IMR-90 (cell line): Measurements from ENCODE around the gene GPC6. TPM values are rescaled to one million over a fixed set of nuclear protein-coding genes. Genes with fewer than 3 reads are reported as not detected.

Experiments
- ATAC-seq: fragments of 200-7000 bp; cut with Tn5 transposase; 2 replicates; pipeline ENCODE4 v1.9.1; 2020; ENCODE audit warnings: low read depth, mild to moderate bottlenecking, moderate library complexity
- BruUV-seq: library from RNA; stranded (reverse); fragments of 400-500 nt; replicated peaks from 2 replicates; lab custom pipeline; 2021; lab: Mats Ljungman, UMichigan
- CTCF ChIA-PET: fragments of 300-600 bp; formaldehyde crosslinking; extraction: SDS; loops from one replicate; lab custom pipeline; 2021; ENCODE audit warnings: antibody characterized with exemption; lab: Yijun Ruan, JAX
- POLR2A ChIA-PET: fragments of 300-600 bp; sonication (Branson Sonifier 250); formaldehyde crosslinking; loops from one replicate; lab custom pipeline; 2022; ENCODE audit warnings: antibody characterized with exemption; ENCODE audit not compliant: unreplicated experiment; lab: Charles Lee
- DNase-seq: peaks from one replicate; pipeline ENCODE4 v3.0.0; 2013
- H2AFZ ChIP-seq: replicated peaks from 2 replicates; pipeline ENCODE3; 2013; ENCODE audit warnings: low read length, mild to moderate bottlenecking; ENCODE audit not compliant: poor library complexity
- H2AK5ac ChIP-seq: 2 replicates; pipeline ENCODE4 v1.6.1; 2013; ENCODE audit warnings: low read depth, low read length, inconsistent platforms
- H2AK9ac ChIP-seq: replicated peaks from 2 replicates; pipeline ENCODE3; 2013; ENCODE audit warnings: mild to moderate bottlenecking, low read depth, low read length, moderate library complexity; ENCODE audit not compliant: poor library complexity
- H2BK120ac ChIP-seq: 2 replicates; pipeline ENCODE4 v1.6.1; 2013; ENCODE audit warnings: low read depth, low read length, inconsistent platforms
- H2BK15ac ChIP-seq: 3 replicates; pipeline ENCODE4 v1.6.1; 2013; ENCODE audit warnings: low read depth, low read length, inconsistent platforms
- H2BK20ac ChIP-seq: 2 replicates; pipeline ENCODE4 v1.6.1; 2013; ENCODE audit warnings: low read depth, mild to moderate bottlenecking, inconsistent platforms, low read length, moderate library complexity
- H2BK5ac ChIP-seq: 2 replicates; pipeline ENCODE4 v1.6.1; 2013; ENCODE audit warnings: mild to moderate bottlenecking, low read depth, low read length, inconsistent platforms; ENCODE audit not compliant: poor library complexity, severe bottlenecking
- H3K14ac ChIP-seq: replicated peaks from 2 replicates; pipeline ENCODE4 v1.6.1; 2013; ENCODE audit warnings: low read depth, low read length, inconsistent platforms
- H3K18ac ChIP-seq: 2 replicates; pipeline ENCODE4 v1.6.1; 2013; ENCODE audit warnings: low read depth, low read length, control low read depth
- H3K23ac ChIP-seq: 2 replicates; pipeline ENCODE4 v1.6.1; 2013; ENCODE audit warnings: low read depth, low read length, inconsistent platforms
- H3K27ac ChIP-seq: 2 replicates; pipeline ENCODE4 v1.5.1; 2013; ENCODE audit warnings: mild to moderate bottlenecking, control low read depth, low read length; ENCODE audit not compliant: insufficient read depth
- H3K27me3 ChIP-seq: 2 replicates; pipeline ENCODE4 v1.6.1; 2013; ENCODE audit warnings: low read length; ENCODE audit not compliant: control insufficient read depth, insufficient read depth
- H3K36me3 ChIP-seq: 2 replicates; pipeline ENCODE4 v1.6.1; 2013; ENCODE audit warnings: low read length, mixed read lengths; ENCODE audit not compliant: control insufficient read depth, insufficient read depth
- H3K4ac ChIP-seq: 2 replicates; pipeline ENCODE4 v1.6.1; 2013; ENCODE audit warnings: low read depth, low read length, inconsistent platforms
- H3K4me1 ChIP-seq: 2 replicates; pipeline ENCODE4 v1.6.1; 2013; ENCODE audit warnings: low read length, mixed read lengths; ENCODE audit not compliant: control insufficient read depth, insufficient read depth
- H3K4me2 ChIP-seq: 2 replicates; pipeline ENCODE4 v1.6.1; 2013; ENCODE audit warnings: low read depth, mild to moderate bottlenecking, control low read depth, low read length, moderate library complexity
- H3K4me3 ChIP-seq: 2 replicates; pipeline ENCODE4 v1.5.1; 2013; ENCODE audit warnings: low read depth, mild to moderate bottlenecking, control low read depth, low read length, moderate library complexity; ENCODE audit not compliant: insufficient read depth
- H3K56ac ChIP-seq: 2 replicates; pipeline ENCODE4 v1.6.1; 2013; ENCODE audit warnings: low read length, inconsistent platforms; ENCODE audit not compliant: insufficient read depth; ENCODE audit errors: extremely low read depth
- H3K79me1 ChIP-seq, 2 experiments: 2 replicates each; pipeline ENCODE4 v1.6.1; 2013; ENCODE audit warnings: low read length in 2 of 2, inconsistent platforms in 1 of 2, low read depth in 1 of 2
- H3K9ac ChIP-seq: 2 replicates; pipeline ENCODE4 v1.6.1; 2013; ENCODE audit warnings: low read depth, low read length, control low read depth
- H3K9me1 ChIP-seq: 2 replicates; pipeline ENCODE4 v1.6.1; 2013; ENCODE audit warnings: low read length, inconsistent platforms; ENCODE audit not compliant: insufficient read depth
- H3K9me3 ChIP-seq: 2 replicates; pipeline ENCODE4 v1.6.1; 2013; ENCODE audit warnings: low read length; ENCODE audit not compliant: control insufficient read depth, insufficient read depth
- H4K20me1 ChIP-seq: 2 replicates; pipeline ENCODE4 v1.6.1; 2013; ENCODE audit warnings: low read length, inconsistent platforms; ENCODE audit not compliant: insufficient read depth
- H4K5ac ChIP-seq: 2 replicates; pipeline ENCODE4 v1.6.1; 2013; ENCODE audit warnings: mild to moderate bottlenecking, low read depth, low read length, control low read depth
- H4K8ac ChIP-seq, 2 experiments: 2 replicates each; pipeline ENCODE4 v1.6.1; 2013; ENCODE audit warnings: low read depth in 2 of 2, low read length in 2 of 2, control low read depth in 1 of 2, inconsistent platforms in 1 of 2
- H4K91ac ChIP-seq: 2 replicates; pipeline ENCODE4 v1.6.1; 2013; ENCODE audit warnings: low read depth, low read length, inconsistent platforms; ENCODE audit not compliant: insufficient read depth
- BHLHE40 ChIP-seq: fragments of 150-350 bp; IDR thresholded peaks from 2 replicates; pipeline ENCODE4 v1.6.1; 2016; ENCODE audit warnings: mild to moderate bottlenecking, low read depth, low read length
- ELK1 ChIP-seq: fragments of 150-350 bp; IDR thresholded peaks from 2 replicates; pipeline ENCODE4 v1.6.1; 2016; ENCODE audit warnings: low read depth, mild to moderate bottlenecking, low read length, moderate library complexity, borderline replicate concordance
- MAFK ChIP-seq: IDR thresholded peaks from 2 replicates; pipeline ENCODE4 v1.6.1; 2012; ENCODE audit warnings: low read depth, low read length, improper control_type of control experiment
- POLR2A ChIP-seq: IDR thresholded peaks from 2 replicates; pipeline ENCODE4 v1.6.1; 2012; ENCODE audit warnings: mild to moderate bottlenecking, low read depth, low read length
- RAD21 ChIP-seq: IDR thresholded peaks from 2 replicates; pipeline ENCODE4 v1.6.1; 2012; ENCODE audit warnings: low read length, improper control_type of control experiment
- RCOR1 ChIP-seq: IDR thresholded peaks from 2 replicates; pipeline ENCODE4 v1.6.1; 2012; ENCODE audit warnings: mild to moderate bottlenecking, low read length, improper control_type of control experiment; ENCODE audit not compliant: insufficient replicate concordance
- RFX5 ChIP-seq: IDR thresholded peaks from 2 replicates; pipeline ENCODE4 v1.8.0; 2012; ENCODE audit warnings: low read depth, mild to moderate bottlenecking, low read length, moderate library complexity
- dilution Hi-C: fragments of 300-500 bp; cut with HindIII; formaldehyde crosslinking; loops from one replicate; pipeline ENCODE4 v1.14.3; 2018; ENCODE audit warnings: low sequenced_read_pairs; ENCODE audit not compliant: unreplicated experiment
- in situ Hi-C: fragments of 300-500 bp; cut with MboI; formaldehyde crosslinking; loops from 3 replicates; pipeline ENCODE4 v1.14.3; 2019; ENCODE audit warnings: low sequenced_read_pairs, inconsistent platforms, mixed read lengths
- intact Hi-C: fragments of 100-400 bp; cut with micrococcal nuclease; formaldehyde crosslinking; loops from 2 replicates; pipeline ENCODE4 v1.10.0; 2022
- polyA plus RNA-seq, 3 experiments: library from polyadenylated mRNA; depleted of rRNA; stranded (reverse); fragments of >200 nt; gene quantifications; 2 replicates each; pipeline ENCODE4 v1.2.3, GENCODE V29; 2012; ENCODE audit warnings: low replicate concordance in 1 of 3
- total RNA-seq: library from RNA; depleted of rRNA; stranded (reverse); fragments of >200 nt; gene quantifications from 2 replicates; pipeline ENCODE4 v1.2.3, GENCODE V29; 2012

The GPC6 gene
- total and polyA plus RNA-seq, 2 of the 4 experiments (the other 2 are of a cell fraction) = 14.9 to 39.4 TPM

GRCh38 chr13:93525087-93525486 lies 298.5 kb downstream of the GPC6 start:
- H4K91ac ChIP-seq = no peak overlapping the region
- H2AK5ac ChIP-seq = no peak overlapping the region
- H3K4me2 ChIP-seq = no peak overlapping the region
- no peaks in the 10 kb centered on the region for H3K36me3 ChIP-seq
- intact Hi-C loops (loop anchor here (10.0 kb wide), 1 partner anchor 120 kb away; no protein-coding TSS in a partner anchor), dilution Hi-C loops (no loop called here), in situ Hi-C loops (no loop called here)
- no peaks in the 10 kb centered on the region; a peak in 1 of 4 replicates for H3K79me1 ChIP-seq
- no peak overlapping the region for H3K14ac ChIP-seq
- H3K4ac ChIP-seq = no peak overlapping the region
- no peak overlapping the region for H4K5ac ChIP-seq
- no peaks in the 10 kb centered on the region; the same call in 1 of the 2 replicates for H3K4me1 ChIP-seq
- H3K18ac ChIP-seq = no peak overlapping the region
- no peaks in the 10 kb centered on the region for H3K9me3 ChIP-seq
- H3K4me3 ChIP-seq = no peak overlapping the region
- ChIA-PET POLR2A (no interaction called here), CTCF (interaction anchor here (1.0 kb wide), 1 partner anchor 18 kb away, joined by 3 read pairs; no protein-coding TSS in a partner anchor)
- H3K9ac ChIP-seq = no peak overlapping the region
- no peaks in the 10 kb centered on the region for H4K20me1 ChIP-seq
- H2AK9ac ChIP-seq = no peak overlapping the region
- no peak overlapping the region for H2BK20ac ChIP-seq
- no peak overlapping the region for H3K27ac ChIP-seq
- no peaks in the 10 kb centered on the region for H3K9me1 ChIP-seq
- no peak overlapping the region for H2BK120ac ChIP-seq
- TF ChIP-seq BHLHE40 (no peak), RFX5 (no peak), RCOR1 (no peak), ELK1 (no peak), POLR2A (no peak), RAD21 (no peak), MAFK (no peak)
- no peaks in the 10 kb centered on the region for H3K27me3 ChIP-seq
- ATAC-seq (no peak), DNase-seq (no peak)
- no peak overlapping the region for H3K23ac ChIP-seq
- no peak overlapping the region for H2AFZ ChIP-seq
- no peak overlapping the region for H2BK5ac ChIP-seq
- no TSS peak for BruUV-seq
- H2BK15ac ChIP-seq = no peak overlapping the region
- no peak overlapping the region for H3K56ac ChIP-seq
- no peak overlapping the region for H4K8ac ChIP-seq
